Right ventricle myocardium inferior (tissue), 1 donor: ENCODE measurements around the gene RERE. TPM values are rescaled to one million over a fixed set of nuclear protein-coding genes. Genes with fewer than 3 reads are reported as not detected.

Experiments used
- ATAC-seq: fragments of 200-7000 bp; cut with Tn5 transposase; one replicate; pipeline ENCODE4 v1.9.1; 2020; ENCODE audit warnings: mild to moderate bottlenecking, moderate library complexity
- DNase-seq: peaks from one replicate; pipeline ENCODE4 v3.0.0; 2021; ENCODE audit errors: missing footprints
- intact Hi-C: fragments of 100-400 bp; cut with DNase I; formaldehyde crosslinking; loops from one replicate; pipeline ENCODE4 v1.11.0; 2022
- total RNA-seq: library from RNA; stranded (reverse); fragmentation: NEBNext Ultra II Directional; extraction: Animal tissue kit (Norgen Biotek cat#: 25700); gene quantifications from one replicate; pipeline ENCODE4 v1.2.1, GENCODE V29; 2021
- donor health status: DM: no; HTN: yes; CAD: no; lungs with severe emphysema.

RERE gene
- total RNA-seq, 1 donor from 2014 or later = 133 TPM

DNA sequence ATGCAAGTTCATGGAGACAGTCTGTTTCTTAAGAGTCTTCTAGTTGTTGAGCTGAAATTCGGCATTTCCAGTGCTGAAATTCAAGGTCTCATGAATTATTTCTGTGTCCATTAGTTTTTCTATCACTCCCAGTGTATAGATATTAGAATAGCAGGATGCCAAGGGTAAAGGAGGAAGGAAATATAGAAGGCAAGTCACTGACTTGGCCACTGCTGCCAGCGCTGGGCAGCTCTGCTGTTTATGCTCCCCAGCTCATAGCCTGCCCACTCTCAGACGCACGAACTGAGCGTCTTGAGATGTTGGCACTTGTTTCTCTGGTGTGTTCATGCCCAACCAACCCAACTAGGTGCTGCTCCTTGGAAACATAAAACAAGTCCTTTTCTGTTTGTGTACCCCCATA, 389.5 kb downstream of the RERE start:
- intact Hi-C loops = loop anchor here (5.0 kb wide), 1 partner anchor 34 kb away; no protein-coding TSS in a partner anchor
- DNase-seq (no peak), ATAC-seq (no peak)

GRCh38 chr1:8427493-8427892, 389.9 kb downstream of the RERE start:
- ATAC-seq (no peak), DNase-seq (no peak)
- intact Hi-C loops = loop anchor here (5.0 kb wide), 1 partner anchor 35 kb away; no protein-coding TSS in a partner anchor

GRCh38 chr1:8426996-8427395, 390.4 kb downstream of the RERE start:
- ATAC-seq = no peak
- intact Hi-C loops = loop anchor here (5.0 kb wide), 1 partner anchor 35 kb away; no protein-coding TSS in a partner anchor
- DNase-seq = no peak

- ATAC-seq (no peak), DNase-seq (no peak)
- intact Hi-C loops = loop anchor here (2.0 to 5.0 kb wide), 3 partner anchors 37 to 277 kb away; no protein-coding TSS in a partner anchor
These were observed 391.7 kb downstream of the RERE start for GRCh38 chr1:8425781-8426161.

GRCh38 chr1:8425150-8425780, 392.2 kb downstream of the RERE start:
- no peak for ATAC-seq
- intact Hi-C loops = loop anchor here (2.0 to 5.0 kb wide), 3 partner anchors 37 to 278 kb away; no protein-coding TSS in a partner anchor
- no peak for DNase-seq

DNA sequence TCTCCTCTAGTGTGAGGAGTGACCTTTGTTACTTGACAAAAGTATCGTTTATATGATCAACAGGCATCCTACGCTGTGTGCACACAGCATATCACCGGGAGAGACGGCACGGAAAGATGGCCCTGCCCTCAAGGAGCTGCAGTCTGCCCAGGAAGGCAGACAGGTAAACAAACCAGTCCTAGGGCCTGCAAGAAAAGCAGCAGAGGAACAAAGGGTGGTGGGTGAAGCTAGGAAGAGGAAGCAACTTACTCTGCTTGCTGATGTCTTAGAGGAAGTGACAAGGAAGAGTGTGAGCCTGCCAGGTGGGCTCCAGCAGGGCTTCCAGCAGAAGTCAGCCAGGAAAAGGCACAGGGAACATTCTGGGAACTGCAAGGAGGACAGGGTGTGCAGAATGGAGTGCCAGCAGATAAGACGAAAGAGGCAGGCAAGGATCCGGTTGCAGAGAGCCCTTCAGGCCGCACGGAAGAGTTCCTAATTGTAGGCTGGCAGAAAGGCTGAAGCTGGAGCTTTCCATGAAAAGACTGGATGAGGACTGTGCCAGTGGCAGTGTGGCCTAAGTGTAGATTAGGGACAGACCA, 392.8 kb downstream of the RERE start:
- no peak for DNase-seq
- intact Hi-C loops = loop anchor here (2.0 to 5.0 kb wide), 4 partner anchors 38 to 278 kb away; no protein-coding TSS in a partner anchor
- ATAC-seq = peak; percentile 47

- peak; percentile 33 for ATAC-seq
- DNase-seq = peak; percentile 80
- intact Hi-C loops = loop anchor here (2.0 to 5.0 kb wide), 3 partner anchors 57 to 279 kb away; no protein-coding TSS in a partner anchor
These were observed 393.5 kb downstream of the RERE start for GRCh38 chr1:8423692-8424538.

GRCh38 chr1:8423269-8423691, 394.2 kb downstream of the RERE start:
- DNase-seq (no peak), ATAC-seq (peak; percentile 3)
- intact Hi-C loops = loop anchor here (5.0 kb wide), 1 partner anchor 104 kb away; no protein-coding TSS in a partner anchor

- peak; percentile 26 for ATAC-seq
- intact Hi-C loops = loop anchor here (5.0 kb wide), 1 partner anchor 105 kb away; no protein-coding TSS in a partner anchor
These were observed 394.8 kb downstream of the RERE start for GRCh38 chr1:8422510-8423268.

GRCh38 chr1:8421721-8422120, 395.7 kb downstream of the RERE start:
- DNase-seq (no peak), ATAC-seq (peak; percentile 38)
- intact Hi-C loops = loop anchor here (5.0 kb wide), 1 partner anchor 106 kb away; no protein-coding TSS in a partner anchor

More at GRCh38 chr1:8422510-8423268, 394.8 kb downstream of the RERE start:
- no peak for DNase-seq

DNA sequence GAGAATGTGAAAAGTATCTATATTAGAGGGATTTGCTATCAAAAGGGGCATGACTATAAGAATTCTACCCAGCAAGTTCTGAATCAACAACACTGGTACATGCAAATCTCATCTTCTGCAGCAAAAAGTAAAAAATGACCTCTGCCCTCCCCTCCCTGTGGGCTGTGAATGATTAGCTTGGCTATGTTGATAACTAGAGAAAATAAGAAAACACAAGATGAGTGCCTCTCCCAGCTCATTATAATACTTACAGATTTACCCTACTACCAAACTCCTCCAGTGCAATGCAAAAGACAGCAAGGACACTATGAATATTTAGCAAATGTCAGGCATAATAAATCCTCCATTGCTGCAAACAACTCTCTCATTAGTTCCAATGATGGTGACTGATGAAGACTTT, 397.1 kb downstream of the RERE start:
- DNase-seq (no peak), ATAC-seq (no peak)
- intact Hi-C loops = loop anchor here (5.0 kb wide), 1 partner anchor 107 kb away; no protein-coding TSS in a partner anchor

- intact Hi-C loops = loop anchor here (5.0 kb wide), 1 partner anchor 107 kb away; no protein-coding TSS in a partner anchor
- ATAC-seq (peak; percentile 27), DNase-seq (no peak)
These were observed 397.6 kb downstream of the RERE start for GRCh38 chr1:8419861-8420260.

GRCh38 chr1:8419172-8419571, 398.3 kb downstream of the RERE start:
- no peak for ATAC-seq
- no peak for DNase-seq
- intact Hi-C loops = no loop called here

- DNase-seq (no peak), ATAC-seq (no peak)
- intact Hi-C loops = no loop called here
These were observed 399.1 kb downstream of the RERE start for GRCh38 chr1:8418301-8418700.

DNA sequence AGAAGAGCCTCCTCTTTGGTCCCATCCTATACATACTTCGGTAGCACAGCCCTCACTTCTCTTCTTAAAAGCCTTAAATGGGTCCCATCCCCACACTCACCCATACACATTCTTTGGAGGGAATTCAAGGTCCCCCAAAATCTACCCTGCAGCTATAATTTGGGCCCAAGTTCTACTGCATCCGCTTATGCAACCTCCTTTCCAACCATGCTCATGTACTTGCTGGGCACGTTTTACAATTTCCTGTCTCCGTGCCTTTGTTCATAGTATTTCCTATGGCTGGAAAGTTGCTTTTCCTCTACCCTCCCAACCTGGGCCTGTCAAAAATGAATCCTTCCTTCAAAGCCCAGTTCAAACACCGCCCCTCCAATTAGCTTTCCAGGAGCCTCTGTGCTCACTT, 399.8 kb downstream of the RERE start:
- DNase-seq (no peak), ATAC-seq (no peak)
- intact Hi-C loops = no loop called here

GRCh38 chr1:8416881-8417280, 400.6 kb downstream of the RERE start:
- no peak for ATAC-seq

GRCh38 chr1:8415526-8416278, 401.7 kb downstream of the RERE start:
- DNase-seq (no peak), ATAC-seq (no peak)
- intact Hi-C loops = no loop called here

More at GRCh38 chr1:8416881-8417280, 400.6 kb downstream of the RERE start:
- intact Hi-C loops = no loop called here
- no peak for DNase-seq
